Suprapubic skin (tissue), 4 donors: ENCODE data around the gene RALGAPA2.

Experiments
- EP300 ChIP-seq: sonication (generic); formaldehyde crosslinking; IDR thresholded peaks from one replicate; pipeline ENCODE4 v1.6.1; 2017; ENCODE audit warnings: antibody characterized with exemption
- POLR2A ChIP-seq, 2 donors: fragments of 450-650 bp; IDR thresholded peaks; one replicate each; pipeline ENCODE4 v1.6.1; 2017; ENCODE audit warnings: antibody characterized with exemption in 2 of 2, mild to moderate bottlenecking in 2 of 2, moderate library complexity in 2 of 2
- POLR2AphosphoS5 ChIP-seq, 3 donors: sonication (generic); formaldehyde crosslinking; IDR thresholded peaks; one replicate each; pipeline ENCODE4 v1.6.1; 2017; ENCODE audit warnings: antibody characterized with exemption in 3 of 3
- TF ChIP-seq, protein P1 (sequence below), 2 donors: fragments of 200-600 bp in 1 of 2; fragments of 450-650 bp in 1 of 2; sonication (generic) in 1 of 2; IDR thresholded peaks; one replicate each; pipeline ENCODE4 v1.5.1; 2016 to 2019; ENCODE audit warnings: antibody characterized with exemption in 2 of 2, mild to moderate bottlenecking in 1 of 2, moderate library complexity in 1 of 2

DNA sequence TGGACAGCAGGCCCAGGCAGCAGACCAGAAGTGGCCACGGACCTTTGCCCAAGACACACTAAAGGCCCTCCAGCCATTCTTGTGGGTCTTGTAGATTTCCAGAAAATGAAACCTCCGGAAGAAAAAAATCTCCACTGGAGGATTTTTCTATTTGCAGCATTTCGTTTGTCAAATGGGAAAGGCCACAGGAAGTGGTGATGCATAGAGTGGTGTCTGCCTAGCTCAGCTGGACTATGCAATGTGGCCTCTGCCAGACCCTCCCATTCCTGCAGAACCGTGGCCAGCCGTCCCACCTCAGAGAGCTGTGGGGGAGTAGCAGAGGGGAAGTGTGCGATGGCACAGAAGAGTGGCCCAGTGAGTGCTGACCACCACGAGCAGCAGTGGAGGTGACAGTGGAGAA lies 368.5 kb downstream of the RALGAPA2 start:
- TF ChIP-seq, protein P1, sequence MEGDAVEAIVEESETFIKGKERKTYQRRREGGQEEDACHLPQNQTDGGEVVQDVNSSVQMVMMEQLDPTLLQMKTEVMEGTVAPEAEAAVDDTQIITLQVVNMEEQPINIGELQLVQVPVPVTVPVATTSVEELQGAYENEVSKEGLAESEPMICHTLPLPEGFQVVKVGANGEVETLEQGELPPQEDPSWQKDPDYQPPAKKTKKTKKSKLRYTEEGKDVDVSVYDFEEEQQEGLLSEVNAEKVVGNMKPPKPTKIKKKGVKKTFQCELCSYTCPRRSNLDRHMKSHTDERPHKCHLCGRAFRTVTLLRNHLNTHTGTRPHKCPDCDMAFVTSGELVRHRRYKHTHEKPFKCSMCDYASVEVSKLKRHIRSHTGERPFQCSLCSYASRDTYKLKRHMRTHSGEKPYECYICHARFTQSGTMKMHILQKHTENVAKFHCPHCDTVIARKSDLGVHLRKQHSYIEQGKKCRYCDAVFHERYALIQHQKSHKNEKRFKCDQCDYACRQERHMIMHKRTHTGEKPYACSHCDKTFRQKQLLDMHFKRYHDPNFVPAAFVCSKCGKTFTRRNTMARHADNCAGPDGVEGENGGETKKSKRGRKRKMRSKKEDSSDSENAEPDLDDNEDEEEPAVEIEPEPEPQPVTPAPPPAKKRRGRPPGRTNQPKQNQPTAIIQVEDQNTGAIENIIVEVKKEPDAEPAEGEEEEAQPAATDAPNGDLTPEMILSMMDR (IDR thresholded peaks at IDR 0.05): no peak
- TF ChIP-seq POLR2AphosphoS5 (IDR thresholded peaks at IDR 0.05) (no peak), EP300 (no peak), POLR2A (IDR thresholded peaks at IDR 0.05) (no peak)
